Gastrocnemius medialis (tissue), 4 donors: ENCODE measurements around the gene SPACDR.

Experiments
- CTCF ChIP-seq, 5 experiments: fragments of 450-650 bp in 3 of 5; fragments of 200-600 bp in 2 of 5; sonication (generic) in 2 of 5; IDR thresholded peaks in 4 of 5; conservative IDR thresholded peaks in 1 of 5; 1 replicate in 4 of 5; 2 replicates in 1 of 5; pipeline ENCODE4 v1.5.1; 2016 to 2019; ENCODE audit warnings: antibody characterized with exemption in 5 of 5, mild to moderate bottlenecking in 3 of 5, moderate library complexity in 3 of 5
- POLR2A ChIP-seq, 2 donors: fragments of 450-650 bp; IDR thresholded peaks; one replicate each; pipeline ENCODE4 v1.6.1; 2017; ENCODE audit warnings: antibody characterized with exemption in 2 of 2, mild to moderate bottlenecking in 2 of 2, moderate library complexity in 2 of 2

- TF ChIP-seq POLR2A (IDR thresholded peaks at IDR 0.05), result no peak
- no peak for TF ChIP-seq CTCF (IDR thresholded peaks at IDR 0.05 in 4 of 5, conservative IDR thresholded peaks at IDR 0.05 in 1 of 5)
These were observed 57.3 kb downstream of the SPACDR start for GRCh38 chr7:100406767-100407166.
